HFFc6 (cell line): ENCODE results near the gene CDH13. TPM values are rescaled to one million over a fixed set of nuclear protein-coding genes. Genes with fewer than 3 reads are reported as not detected.
A peak's percentile ranks its signal among the peaks of the same experiment; 100 is the strongest.

Experiments used
- DNase-seq: peaks from one replicate; pipeline ENCODE4 v3.0.0-alpha.2; 2018
- H3K27ac Mint-ChIP-seq: 2 replicates; pipeline ENCODE4 v1.8.0; 2020; ENCODE audit warnings: mild to moderate bottlenecking, mixed read lengths
- H3K27me3 Mint-ChIP-seq: 2 replicates; pipeline ENCODE4 v1.8.0; 2021; ENCODE audit warnings: mild to moderate bottlenecking, moderate library complexity, mixed read lengths; ENCODE audit not compliant: insufficient read depth
- H3K36me3 Mint-ChIP-seq: 2 replicates; pipeline ENCODE4 v1.8.0; 2021; ENCODE audit warnings: low read depth, mixed read lengths
- H3K4me1 Mint-ChIP-seq: 2 replicates; pipeline ENCODE4 v1.8.0; 2020; ENCODE audit warnings: low read depth, mixed read lengths
- H3K4me3 Mint-ChIP-seq: 2 replicates; pipeline ENCODE4 v1.8.0; 2020; ENCODE audit warnings: mild to moderate bottlenecking, moderate library complexity, mixed read lengths
- H3K9me3 Mint-ChIP-seq: 2 replicates; pipeline ENCODE4 v1.8.0; 2020; ENCODE audit warnings: mild to moderate bottlenecking, mixed read lengths
- total RNA-seq, 6 experiments: library from RNA; stranded (reverse); fragmentation: NEBNext Ultra II Directional; extraction: Animal tissue kit (Norgen Biotek cat#: 25700); gene quantifications; 2 replicates in 1 of 6; 3 replicates in 5 of 6; pipeline ENCODE4 v1.2.3, GENCODE V29; 2021
- TF ChIP-seq, protein P1 (sequence below): fragments of 200-600 bp; sonication (generic); IDR thresholded peaks from 2 replicates; pipeline ENCODE4 v1.5.0; 2021; ENCODE audit warnings: antibody characterized with exemption, mild to moderate bottlenecking

CDH13 gene
- total RNA-seq, 6 experiments from 2014 or later, result 3.6 to 14.7 (median 4.7) TPM

DNA sequence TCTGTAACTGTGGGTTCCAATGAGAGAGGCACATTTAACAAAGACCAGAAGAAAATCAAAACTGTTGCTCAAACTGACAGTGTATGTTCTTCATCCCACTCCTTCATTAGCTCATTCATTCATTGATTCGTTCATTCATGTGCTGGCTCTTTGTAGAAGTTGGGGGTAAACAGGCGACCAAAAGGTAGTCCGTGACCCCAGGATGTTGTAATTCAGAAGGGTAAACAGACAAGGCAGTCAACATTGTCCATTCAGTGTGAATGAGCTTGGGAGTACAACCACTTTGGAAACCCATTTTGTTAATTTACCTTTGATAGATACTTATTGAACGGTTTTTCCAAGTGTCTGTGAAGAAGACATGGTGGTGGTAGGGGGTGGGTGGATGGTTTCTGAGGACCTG, 26.1 kb downstream of the CDH13 start:
- H3K4me1 Mint-ChIP-seq, result peaks cover 77% of the 10 kb centered on the region
- no peaks in the 10 kb centered on the region for H3K9me3 Mint-ChIP-seq

DNA sequence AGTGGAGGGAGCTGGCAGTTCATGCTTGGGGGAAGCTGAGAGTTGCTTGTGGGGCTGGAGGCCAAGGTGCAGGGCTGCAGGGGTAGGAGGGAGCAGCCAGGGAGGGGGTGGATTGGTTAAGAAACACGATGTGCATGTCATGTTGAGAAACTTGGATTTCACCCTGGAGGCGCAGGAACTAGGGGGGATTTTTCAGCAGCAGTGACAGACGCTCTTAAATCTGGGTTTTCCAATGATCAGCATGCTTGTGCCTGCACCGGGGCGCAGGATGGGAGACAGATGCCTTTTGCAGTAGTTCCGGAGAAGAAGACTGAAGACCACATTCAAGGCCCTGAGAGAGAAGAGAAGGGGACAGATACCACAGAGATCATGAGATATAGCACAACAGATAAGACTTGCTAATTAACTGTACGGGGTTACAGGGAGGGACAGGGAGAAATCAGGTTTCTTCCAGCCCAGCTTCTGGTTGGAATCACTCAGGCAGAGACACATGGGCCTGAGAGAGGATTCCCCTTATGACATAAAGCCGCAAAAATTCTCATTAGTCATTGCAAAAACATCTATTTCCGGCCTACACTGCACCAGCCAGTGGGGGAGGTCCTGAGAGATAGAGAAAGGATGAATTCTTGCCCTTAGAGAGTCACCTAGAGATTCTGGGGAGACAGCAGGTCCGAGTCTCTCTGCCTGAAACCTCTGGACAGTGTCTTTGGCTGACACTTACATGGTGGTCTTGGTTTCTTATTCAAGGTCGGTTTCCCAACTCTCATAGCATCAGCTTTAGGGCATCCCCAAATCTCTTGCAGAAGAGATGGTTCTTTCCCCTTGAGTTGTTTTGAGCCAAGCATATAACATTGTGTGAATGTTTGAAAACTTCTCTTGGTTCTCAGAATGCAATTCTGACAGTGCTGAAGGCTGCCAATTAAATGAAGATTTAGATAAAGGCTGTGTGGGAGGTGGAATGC, 27.1 kb downstream of the CDH13 start:
- H3K4me3 Mint-ChIP-seq, result peak overlapping the region; percentile 83
- no peaks in the 10 kb centered on the region for H3K9me3 Mint-ChIP-seq
- peak; percentile 92 for DNase-seq
- H3K27ac Mint-ChIP-seq, result peak overlapping the region; percentile 98
- peaks cover 2% of the 10 kb centered on the region; the same call in 1 of the 2 replicates for H3K27me3 Mint-ChIP-seq
- H3K36me3 Mint-ChIP-seq, result no peaks in the 10 kb centered on the region
- TF ChIP-seq, protein P1, sequence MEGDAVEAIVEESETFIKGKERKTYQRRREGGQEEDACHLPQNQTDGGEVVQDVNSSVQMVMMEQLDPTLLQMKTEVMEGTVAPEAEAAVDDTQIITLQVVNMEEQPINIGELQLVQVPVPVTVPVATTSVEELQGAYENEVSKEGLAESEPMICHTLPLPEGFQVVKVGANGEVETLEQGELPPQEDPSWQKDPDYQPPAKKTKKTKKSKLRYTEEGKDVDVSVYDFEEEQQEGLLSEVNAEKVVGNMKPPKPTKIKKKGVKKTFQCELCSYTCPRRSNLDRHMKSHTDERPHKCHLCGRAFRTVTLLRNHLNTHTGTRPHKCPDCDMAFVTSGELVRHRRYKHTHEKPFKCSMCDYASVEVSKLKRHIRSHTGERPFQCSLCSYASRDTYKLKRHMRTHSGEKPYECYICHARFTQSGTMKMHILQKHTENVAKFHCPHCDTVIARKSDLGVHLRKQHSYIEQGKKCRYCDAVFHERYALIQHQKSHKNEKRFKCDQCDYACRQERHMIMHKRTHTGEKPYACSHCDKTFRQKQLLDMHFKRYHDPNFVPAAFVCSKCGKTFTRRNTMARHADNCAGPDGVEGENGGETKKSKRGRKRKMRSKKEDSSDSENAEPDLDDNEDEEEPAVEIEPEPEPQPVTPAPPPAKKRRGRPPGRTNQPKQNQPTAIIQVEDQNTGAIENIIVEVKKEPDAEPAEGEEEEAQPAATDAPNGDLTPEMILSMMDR, result no peak
- peaks cover 84% of the 10 kb centered on the region for H3K4me1 Mint-ChIP-seq

More for the DNA sequence above, 26.1 kb downstream of the CDH13 start:
- DNase-seq, result no peak
- Mint-ChIP-seq H3K36me3 (no peaks in the 10 kb centered on the region), H3K27ac (peak overlapping the region; percentile 98), H3K27me3 (peaks cover 2% of the 10 kb centered on the region; the same call in 1 of the 2 replicates), H3K4me3 (no peak overlapping the region)
- TF ChIP-seq, protein P1, result no peak

DNA sequence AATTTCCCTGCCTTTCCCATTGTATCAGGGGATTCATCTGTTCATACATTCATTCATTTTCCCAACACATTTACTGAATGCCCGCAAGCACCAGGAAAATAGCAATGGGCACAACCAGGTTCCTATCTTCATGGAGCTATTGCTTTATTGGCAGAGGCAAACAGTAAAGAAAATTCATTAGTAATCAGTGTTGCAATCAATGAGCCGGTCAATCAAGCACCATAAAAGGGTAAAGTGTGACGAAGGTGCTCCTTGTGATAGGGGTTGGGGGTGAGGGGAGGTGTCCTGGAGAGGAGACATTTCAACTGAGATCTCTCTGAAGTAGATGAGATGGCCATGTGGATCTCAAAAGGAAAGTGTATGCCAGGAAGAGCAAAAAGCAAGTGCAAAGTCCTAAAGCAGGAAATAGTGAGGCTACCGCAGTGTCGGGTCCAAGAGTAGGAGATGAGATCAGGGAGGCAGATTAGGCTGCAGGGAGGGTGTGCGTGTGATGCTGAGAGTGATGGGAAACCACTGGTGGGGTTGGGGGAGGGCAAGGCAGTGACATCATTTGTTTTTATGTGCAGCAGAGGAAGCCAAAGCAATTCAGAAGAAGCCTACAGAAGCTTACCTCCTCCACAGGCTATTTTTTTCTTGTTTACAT, 28.4 kb downstream of the CDH13 start:
- DNase-seq, result peak; percentile 86

DNA sequence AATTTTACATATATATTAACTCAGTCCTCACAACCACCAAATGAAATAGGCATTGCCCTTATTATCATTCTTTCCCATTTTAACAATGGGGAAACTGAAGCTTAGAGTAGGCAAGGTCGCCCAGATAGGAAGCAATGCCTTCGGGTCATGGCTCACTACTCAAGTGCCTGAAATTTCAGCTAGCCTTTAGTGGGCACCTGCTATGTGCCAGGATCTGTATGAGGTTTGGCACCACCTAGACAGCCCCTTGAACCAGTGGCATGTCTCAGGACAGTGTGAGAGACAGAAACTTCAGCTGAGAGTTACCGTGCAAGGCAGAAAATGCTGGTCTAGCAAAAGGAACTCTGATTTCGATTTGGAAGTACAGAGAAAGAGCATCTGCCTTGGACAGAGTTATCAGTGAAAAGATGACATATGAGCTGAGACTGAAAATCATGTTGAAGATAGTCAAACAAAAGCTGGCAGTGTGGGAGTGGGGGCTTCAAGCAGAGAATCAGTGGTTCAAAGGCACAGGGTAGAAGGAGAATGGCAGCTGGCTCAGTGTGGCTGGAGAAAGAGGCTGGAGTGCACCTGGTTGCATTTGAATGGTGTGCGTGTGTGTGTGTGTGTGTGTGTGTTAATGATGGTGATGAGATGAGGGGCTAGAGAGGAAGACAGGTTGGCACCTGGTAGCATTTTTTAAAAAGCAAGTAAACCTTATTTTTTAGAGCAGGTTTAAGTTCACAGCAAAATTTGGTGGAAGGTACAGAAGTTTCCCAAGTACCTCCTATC, 29.1 kb downstream of the CDH13 start:
- TF ChIP-seq, protein P1, result no peak
- Mint-ChIP-seq H3K36me3 (no peaks in the 10 kb centered on the region; the same call in 1 of the 2 replicates), H3K4me3 (no peak overlapping the region; the same call in 1 of the 2 replicates), H3K4me1 (peaks cover 82% of the 10 kb centered on the region), H3K9me3 (no peaks in the 10 kb centered on the region), H3K27me3 (peaks cover 2% of the 10 kb centered on the region; the same call in 1 of the 2 replicates), H3K27ac (peak overlapping the region; percentile 98)
- no peak for DNase-seq

More for the DNA sequence above, 28.4 kb downstream of the CDH13 start:
- Mint-ChIP-seq H3K27me3 (peaks cover 2% of the 10 kb centered on the region; the same call in 1 of the 2 replicates), H3K4me1 (peaks cover 79% of the 10 kb centered on the region), H3K4me3 (peak overlapping the region; percentile 74), H3K9me3 (no peaks in the 10 kb centered on the region), H3K27ac (peak overlapping the region; percentile 98), H3K36me3 (no peaks in the 10 kb centered on the region; the same call in 1 of the 2 replicates)
- TF ChIP-seq, protein P1, result no peak

DNA sequence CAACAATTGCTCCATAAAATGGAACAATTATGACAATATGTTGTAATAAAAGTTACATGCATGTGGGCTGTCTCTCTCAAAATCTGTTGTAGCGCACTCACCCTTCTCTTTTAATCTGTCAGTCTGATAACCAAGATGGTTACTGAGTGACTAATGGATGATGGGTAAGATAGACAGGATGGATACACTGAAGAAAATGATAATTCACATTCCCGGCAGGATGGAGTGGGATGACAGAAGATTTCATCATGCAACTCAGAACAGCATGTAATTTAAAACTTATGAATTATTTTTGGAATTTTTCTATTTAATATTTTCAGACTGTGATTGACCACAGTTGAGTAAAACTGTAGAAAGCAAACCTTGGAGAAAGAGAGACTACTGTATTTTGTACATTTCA, 30.5 kb downstream of the CDH13 start:
- TF ChIP-seq, protein P1, result no peak
- Mint-ChIP-seq H3K9me3 (no peaks in the 10 kb centered on the region), H3K36me3 (no peaks in the 10 kb centered on the region; the same call in 1 of the 2 replicates), H3K4me3 (no peak overlapping the region), H3K4me1 (peaks cover 75% of the 10 kb centered on the region), H3K27ac (peak overlapping the region; percentile 42; the same call in 1 of the 2 replicates), H3K27me3 (no peaks in the 10 kb centered on the region)
- peak; percentile 17 for DNase-seq
